GM23338 (cell line): ENCODE measurements around the gene RIN3. TPM values are rescaled to one million over a fixed set of nuclear protein-coding genes. Genes with fewer than 3 reads are reported as not detected.

Source experiments
- ATAC-seq: fragments of 200-7000 bp; cut with Tn5 transposase; 3 replicates; pipeline ENCODE4 v1.9.1; 2020
- DNase-seq: peaks from one replicate; pipeline ENCODE4 v3.0.0-alpha.2; 2015; ENCODE audit warnings: low spot score
- H2AFZ ChIP-seq: fragments of 200-600 bp; sonication (generic); 2 replicates; pipeline ENCODE4 v1.8.0; 2016; ENCODE audit warnings: antibody characterized with exemption, mild to moderate bottlenecking, moderate library complexity
- H3F3A ChIP-seq: fragments of 200-600 bp; sonication (generic); replicated peaks from 2 replicates; pipeline ENCODE4 v1.8.0; 2017; ENCODE audit warnings: antibody characterized with exemption, mixed run types, low read depth
- H3K27ac ChIP-seq: fragments of 200-600 bp; sonication (generic); 2 replicates; pipeline ENCODE4 v1.6.1; 2016; ENCODE audit warnings: low read depth
- H3K27me3 ChIP-seq: fragments of 200-600 bp; sonication (generic); 2 replicates; pipeline ENCODE4 v1.8.0; 2016; ENCODE audit warnings: mild to moderate bottlenecking, mixed run types, moderate library complexity; ENCODE audit not compliant: insufficient read depth
- H3K36me3 ChIP-seq: fragments of 200-600 bp; sonication (generic); 2 replicates; pipeline ENCODE4 v1.8.0; 2016; ENCODE audit warnings: mild to moderate bottlenecking; ENCODE audit not compliant: insufficient read depth
- H3K4me1 ChIP-seq: fragments of 200-600 bp; sonication (generic); 2 replicates; pipeline ENCODE4 v1.8.0; 2016; ENCODE audit warnings: mild to moderate bottlenecking, moderate library complexity; ENCODE audit not compliant: insufficient read depth
- H3K4me2 ChIP-seq: fragments of 200-600 bp; sonication (generic); 2 replicates; pipeline ENCODE4 v1.7.1; 2017; ENCODE audit warnings: mixed run types
- H3K4me3 ChIP-seq: fragments of 200-600 bp; sonication (generic); 2 replicates; pipeline ENCODE4 v1.6.1; 2016; ENCODE audit warnings: mixed run types
- H3K79me2 ChIP-seq: fragments of 200-600 bp; sonication (generic); replicated peaks from 2 replicates; pipeline ENCODE4 v1.8.0; 2017; ENCODE audit warnings: mild to moderate bottlenecking; ENCODE audit not compliant: insufficient read depth
- H3K9me2 ChIP-seq: fragments of 200-600 bp; sonication (generic); 2 replicates; pipeline ENCODE4 v1.8.0; 2017; ENCODE audit not compliant: insufficient read depth
- H4K20me1 ChIP-seq: fragments of 200-600 bp; sonication (generic); replicated peaks from 2 replicates; pipeline ENCODE4 v1.8.0; 2017; ENCODE audit warnings: mild to moderate bottlenecking; ENCODE audit not compliant: insufficient read depth
- H3K27ac Mint-ChIP-seq: 2 replicates; pipeline ENCODE4 v1.8.0; 2020; ENCODE audit warnings: inconsistent platforms, mild to moderate bottlenecking, moderate library complexity, mixed read lengths
- H3K27me3 Mint-ChIP-seq: 3 replicates; pipeline ENCODE4 v1.8.0; 2022; ENCODE audit warnings: low read depth, mild to moderate bottlenecking, moderate library complexity, mixed read lengths, inconsistent platforms; ENCODE audit not compliant: insufficient read depth, poor library complexity
- H3K36me3 Mint-ChIP-seq: 3 replicates; pipeline ENCODE4 v1.8.0; 2021; ENCODE audit warnings: low read depth, mild to moderate bottlenecking, inconsistent platforms, moderate library complexity, mixed read lengths
- H3K4me1 Mint-ChIP-seq: 3 replicates; pipeline ENCODE4 v1.8.0; 2020; ENCODE audit warnings: mild to moderate bottlenecking, inconsistent platforms, mixed read lengths
- H3K4me3 Mint-ChIP-seq: 3 replicates; pipeline ENCODE4 v1.8.0; 2021; ENCODE audit warnings: moderate library complexity, mild to moderate bottlenecking, inconsistent platforms, mixed read lengths
- H3K9me3 Mint-ChIP-seq: 3 replicates; pipeline ENCODE4 v1.8.0; 2020; ENCODE audit warnings: moderate library complexity, mild to moderate bottlenecking, inconsistent platforms, mixed read lengths
- CREB1 ChIP-seq: fragments of 250-450 bp; sonication (Bioruptor Pico); IDR thresholded peaks from 2 replicates; pipeline ENCODE4 v1.5.0; 2020; ENCODE audit warnings: low read depth, mild to moderate bottlenecking, moderate library complexity
- CTCF ChIP-seq, 2 experiments: fragments of 200-600 bp in 1 of 2; sonication (generic) in 1 of 2; conservative IDR thresholded peaks; 2 replicates each; pipeline versions ENCODE4 v1.5.1 to v1.6.1; 2016 to 2017; ENCODE audit warnings: antibody characterized with exemption in 2 of 2, low read depth in 2 of 2, mild to moderate bottlenecking in 2 of 2, moderate library complexity in 1 of 2
- ETS1 ChIP-seq: IDR thresholded peaks from 2 replicates; pipeline ENCODE4 v1.6.1; 2016; ENCODE audit warnings: antibody characterized with exemption
- EZH2phosphoT487 ChIP-seq: fragments of 200-600 bp; sonication (generic); IDR thresholded peaks from one replicate; pipeline ENCODE4 v1.8.1; 2018; ENCODE audit warnings: antibody characterized with exemption; ENCODE audit not compliant: unreplicated experiment
- JUNB ChIP-seq: IDR thresholded peaks from one replicate; pipeline ENCODE4 v1.6.1; 2016; ENCODE audit warnings: antibody characterized with exemption; ENCODE audit not compliant: unreplicated experiment
- NANOG ChIP-seq: IDR thresholded peaks from 2 replicates; pipeline ENCODE4 v1.6.1; 2016; ENCODE audit warnings: antibody characterized with exemption, borderline replicate concordance
- POLR2AphosphoS5 ChIP-seq: IDR thresholded peaks from 2 replicates; pipeline ENCODE4 v1.6.1; 2016; ENCODE audit warnings: antibody characterized with exemption, low read depth
- ZNF114 ChIP-seq: fragments of 250-450 bp; sonication (Bioruptor Pico); IDR thresholded peaks from 2 replicates; pipeline ENCODE4 v1.5.0; 2020; ENCODE audit warnings: mild to moderate bottlenecking, moderate library complexity
- ZNF331 ChIP-seq: fragments of 250-450 bp; sonication (Bioruptor Pico); IDR thresholded peaks from 2 replicates; pipeline ENCODE4 v1.5.0; 2020; ENCODE audit warnings: low read depth, mild to moderate bottlenecking, moderate library complexity
- polyA plus RNA-seq: library from polyadenylated mRNA; unstranded; fragments of >200 nt; fragmentation: Nextera tagmentation; extraction: Ambion mirVana; gene quantifications from 2 replicates; pipeline ENCODE4 v1.2.1, GENCODE V29; 2016
- total RNA-seq: library from RNA; depleted of rRNA; stranded (reverse); fragments of >200 nt; shearing (Covaris generic); gene quantifications from 2 replicates; pipeline ENCODE4 v1.2.3, GENCODE V29; 2014
- TF ChIP-seq, protein P1 (sequence below): IDR thresholded peaks from one replicate; pipeline ENCODE4 v1.6.1; 2018; ENCODE audit warnings: antibody characterized with exemption; ENCODE audit not compliant: unreplicated experiment

Gene RIN3
- total and polyA plus RNA-seq, 2 experiments from 2014 or later: 0.97 to 1.5 TPM

- TF ChIP-seq, protein P1, sequence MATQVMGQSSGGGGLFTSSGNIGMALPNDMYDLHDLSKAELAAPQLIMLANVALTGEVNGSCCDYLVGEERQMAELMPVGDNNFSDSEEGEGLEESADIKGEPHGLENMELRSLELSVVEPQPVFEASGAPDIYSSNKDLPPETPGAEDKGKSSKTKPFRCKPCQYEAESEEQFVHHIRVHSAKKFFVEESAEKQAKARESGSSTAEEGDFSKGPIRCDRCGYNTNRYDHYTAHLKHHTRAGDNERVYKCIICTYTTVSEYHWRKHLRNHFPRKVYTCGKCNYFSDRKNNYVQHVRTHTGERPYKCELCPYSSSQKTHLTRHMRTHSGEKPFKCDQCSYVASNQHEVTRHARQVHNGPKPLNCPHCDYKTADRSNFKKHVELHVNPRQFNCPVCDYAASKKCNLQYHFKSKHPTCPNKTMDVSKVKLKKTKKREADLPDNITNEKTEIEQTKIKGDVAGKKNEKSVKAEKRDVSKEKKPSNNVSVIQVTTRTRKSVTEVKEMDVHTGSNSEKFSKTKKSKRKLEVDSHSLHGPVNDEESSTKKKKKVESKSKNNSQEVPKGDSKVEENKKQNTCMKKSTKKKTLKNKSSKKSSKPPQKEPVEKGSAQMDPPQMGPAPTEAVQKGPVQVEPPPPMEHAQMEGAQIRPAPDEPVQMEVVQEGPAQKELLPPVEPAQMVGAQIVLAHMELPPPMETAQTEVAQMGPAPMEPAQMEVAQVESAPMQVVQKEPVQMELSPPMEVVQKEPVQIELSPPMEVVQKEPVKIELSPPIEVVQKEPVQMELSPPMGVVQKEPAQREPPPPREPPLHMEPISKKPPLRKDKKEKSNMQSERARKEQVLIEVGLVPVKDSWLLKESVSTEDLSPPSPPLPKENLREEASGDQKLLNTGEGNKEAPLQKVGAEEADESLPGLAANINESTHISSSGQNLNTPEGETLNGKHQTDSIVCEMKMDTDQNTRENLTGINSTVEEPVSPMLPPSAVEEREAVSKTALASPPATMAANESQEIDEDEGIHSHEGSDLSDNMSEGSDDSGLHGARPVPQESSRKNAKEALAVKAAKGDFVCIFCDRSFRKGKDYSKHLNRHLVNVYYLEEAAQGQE: no peak
- TF ChIP-seq EZH2phosphoT487 (no peak), NANOG (no peak), ZNF114 (no peak), ETS1 (no peak), CREB1 (no peak), POLR2AphosphoS5 (no peak), ZNF331 (CRISPR knock-in tag) (no peak)
Measured at GRCh38 chr14:92561906-92562479, 48.4 kb downstream of the RIN3 start (continued).

GRCh38 chr14:92563359-92563758 is 49.8 kb downstream of the RIN3 start:
- peaks cover 10% of the 10 kb centered on the region for H3K27me3 Mint-ChIP-seq
- H3K36me3 ChIP-seq: no peaks in the 10 kb centered on the region
- no peaks in the 10 kb centered on the region for H3K27me3 ChIP-seq
- no peak overlapping the region for H3K27ac ChIP-seq
- H3K4me3 ChIP-seq: no peak overlapping the region
- DNase-seq: no peak
- 0 out of 3 replicates have a peak, but pooled peaks cover 3% of the 10 kb centered on the region for H3K36me3 Mint-ChIP-seq
- no peak for ATAC-seq
- H3K4me1 ChIP-seq: no peaks in the 10 kb centered on the region
- no peak overlapping the region for H3K4me2 ChIP-seq
- H3K27ac Mint-ChIP-seq: no peak overlapping the region
- no peaks in the 10 kb centered on the region for H3K79me2 ChIP-seq
- H4K20me1 ChIP-seq: no peaks in the 10 kb centered on the region
- peaks cover 9% of the 10 kb centered on the region for H3K9me3 Mint-ChIP-seq
- TF ChIP-seq POLR2AphosphoS5 (no peak), CTCF (conservative IDR thresholded peaks at IDR 0.05; ENCODE audit: low read depth in 2 of 2) (no peak), ETS1 (no peak), JUNB (no peak)
- H3K4me3 Mint-ChIP-seq: no peak overlapping the region
- H3F3A ChIP-seq: no peaks in the 10 kb centered on the region
- H3K9me2 ChIP-seq: no peaks in the 10 kb centered on the region
- no peak overlapping the region for H2AFZ ChIP-seq
- H3K4me1 Mint-ChIP-seq: no peaks in the 10 kb centered on the region
